KOPT-K1 (cell line): ENCODE data around the gene SRCAP.

Experiments used
- H3K27ac ChIP-seq: fragments of 200-600 bp; sonication (generic); 2 replicates; pipeline ENCODE4 v1.5.1; 2016; ENCODE audit warnings: antibody characterized with exemption, mild to moderate bottlenecking, low read depth, low read length; ENCODE audit not compliant: poor library complexity, severe bottlenecking
- H3K36me3 ChIP-seq: fragments of 200-600 bp; sonication (generic); 2 replicates; pipeline ENCODE4 v1.5.1; 2017; ENCODE audit warnings: antibody characterized with exemption, mild to moderate bottlenecking, low read length, moderate library complexity; ENCODE audit not compliant: insufficient read depth
- H3K9me3 ChIP-seq: fragments of 200-600 bp; sonication (generic); 2 replicates; pipeline ENCODE4 v1.5.1; 2017; ENCODE audit warnings: antibody characterized with exemption, low read length, mild to moderate bottlenecking; ENCODE audit not compliant: insufficient read depth, poor library complexity, severe bottlenecking

The SRCAP gene

DNA sequence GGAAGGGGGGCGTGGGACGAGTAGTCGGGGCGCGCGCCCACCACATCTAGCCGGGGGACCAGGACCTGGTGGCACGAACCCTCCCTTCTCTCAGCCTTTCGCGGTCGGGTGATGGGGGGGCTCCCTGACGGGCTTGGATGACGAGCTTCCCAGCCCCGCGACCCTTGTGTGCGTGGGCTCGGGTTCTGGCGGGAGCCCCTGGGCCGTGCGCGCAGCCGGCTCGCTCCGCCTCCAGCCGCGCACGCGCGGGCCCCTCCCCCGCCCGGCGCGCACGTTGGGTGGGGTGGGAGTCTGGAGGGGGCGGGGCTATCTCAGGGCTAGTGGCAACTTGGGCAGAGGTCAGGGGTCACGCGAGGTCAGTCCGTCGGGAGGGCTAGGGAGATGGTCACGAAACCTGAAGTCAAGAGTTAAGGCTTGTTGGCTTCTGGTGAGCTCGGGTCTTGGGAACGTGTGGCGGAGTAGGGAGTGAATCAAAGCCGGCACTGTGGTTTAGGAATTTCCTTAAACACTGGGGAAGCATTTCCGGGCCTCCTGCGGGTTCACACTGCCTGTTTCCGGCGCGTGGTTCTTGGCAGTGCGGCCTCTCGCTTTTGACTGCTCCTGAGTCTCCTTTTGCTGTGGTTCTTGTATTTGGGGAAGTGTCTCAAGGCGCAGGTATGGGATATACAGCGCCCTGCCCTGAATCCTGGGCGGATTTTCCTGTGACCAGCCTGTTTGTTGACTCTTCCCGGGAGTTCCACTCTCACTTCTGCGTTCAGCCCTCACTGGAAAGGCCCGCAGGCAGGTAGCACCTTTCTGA is at the start of gene SRCAP:
Gene SRCAP (plus strand): TSS at position 356 of the 799 bp plus-strand sequence. CDS start 1,654 bp downstream, outside the sequence.
- Histone ChIP-seq H3K27ac (peak within 1 kb of the TSS; percentile 98), H3K36me3 (peaks cover 43% of the 10 kb centered on the region), H3K9me3 (no peaks in the 10 kb centered on the region)

DNA sequence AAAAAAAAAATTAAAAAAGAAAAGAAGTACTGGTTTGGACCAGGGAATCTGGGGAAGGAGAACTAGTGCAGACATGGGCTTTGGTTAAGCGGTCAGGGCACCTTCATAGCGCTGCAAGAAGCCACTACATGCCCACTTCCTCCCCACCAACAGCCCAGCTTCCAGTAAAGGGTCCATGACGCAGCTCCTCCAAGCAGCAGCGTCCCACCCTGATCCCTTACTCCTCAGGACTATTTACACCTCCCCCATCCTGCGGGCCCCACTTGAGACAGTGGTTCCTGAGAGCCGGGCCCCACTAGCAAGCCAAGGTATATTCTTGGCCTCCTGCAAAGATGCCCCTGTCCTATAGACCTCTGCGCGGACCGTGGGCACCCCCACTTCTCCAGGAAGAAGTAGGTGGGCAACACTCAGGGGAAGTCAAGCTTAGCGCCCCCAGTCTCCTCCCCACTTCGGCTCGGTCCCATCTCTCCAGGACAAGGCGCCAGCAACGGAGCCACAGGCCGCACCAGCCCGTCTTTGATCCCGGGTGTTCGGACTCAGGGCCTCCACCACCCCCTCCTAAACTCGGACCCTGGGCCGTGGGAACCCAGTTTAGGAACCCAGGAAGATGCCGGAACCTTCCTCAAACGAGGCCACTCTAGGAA is 49.1 kb upstream of the SRCAP start:
- Histone ChIP-seq H3K36me3 (peaks cover 29% of the 10 kb centered on the region), H3K27ac (peak overlapping the region; percentile 88), H3K9me3 (no peaks in the 10 kb centered on the region)

- Histone ChIP-seq H3K36me3 (peaks cover 36% of the 10 kb centered on the region), H3K27ac (peak within 1 kb of the TSS; percentile 88)
These were observed 48.4 kb upstream of the SRCAP start, which contains the start of gene PRR14 for GRCh38 chr16:30650369-30651123. Gene PRR14, plus strand, starts transcription at chr16:30650960. Its CDS starts 686 bp downstream, at chr16:30651646.

DNA sequence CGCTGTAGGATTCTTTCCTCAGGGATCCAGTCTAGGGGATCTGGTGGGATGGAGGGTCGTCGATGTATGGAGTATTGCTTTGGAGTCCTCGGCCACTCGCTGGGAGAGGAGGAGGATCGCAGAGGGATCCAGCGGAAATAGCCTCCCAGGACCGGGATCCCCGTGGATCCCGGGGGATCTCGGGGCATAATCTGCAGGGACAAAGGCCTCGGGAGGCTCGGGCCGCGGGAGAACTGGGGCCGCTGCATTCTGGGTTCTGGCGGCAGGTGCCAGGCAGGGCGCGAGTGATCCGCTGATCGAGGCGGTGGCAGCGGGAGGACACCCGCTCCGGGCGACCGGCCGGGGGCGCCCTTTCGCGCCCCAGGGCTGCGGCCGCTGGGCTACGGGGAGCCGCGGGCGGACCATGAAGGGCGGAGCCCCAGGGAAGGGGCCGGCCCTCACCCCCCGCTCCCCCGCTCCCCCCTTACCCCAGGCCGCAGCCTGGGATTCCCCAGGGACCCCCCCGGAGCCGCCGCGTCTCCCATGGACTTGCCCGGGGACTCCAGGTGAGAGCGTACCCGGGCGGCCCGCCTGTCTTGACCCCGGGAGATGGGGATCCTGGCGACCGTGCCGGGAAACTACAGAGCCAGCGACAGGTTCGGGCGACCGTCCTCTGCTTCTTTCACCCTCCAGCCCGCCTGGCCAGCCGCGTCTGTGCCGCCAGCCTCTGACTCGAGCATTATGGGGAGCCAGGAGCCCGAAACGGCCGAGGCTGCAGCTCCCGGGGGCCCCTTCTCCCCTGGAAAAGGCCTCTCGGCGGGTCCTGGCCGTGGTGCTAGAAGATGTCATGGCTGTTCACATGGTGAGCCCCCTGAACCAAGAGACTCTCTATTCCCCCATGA is 47.6 kb upstream of the SRCAP start:
- H3K36me3 ChIP-seq, result peaks cover 44% of the 10 kb centered on the region
- no peaks in the 10 kb centered on the region for H3K9me3 ChIP-seq
- H3K27ac ChIP-seq, result peak overlapping the region; percentile 88

More at GRCh38 chr16:30650369-30651123, 48.4 kb upstream of the SRCAP start, which contains the start of gene PRR14:
- H3K9me3 ChIP-seq, result no peaks in the 10 kb centered on the region

DNA sequence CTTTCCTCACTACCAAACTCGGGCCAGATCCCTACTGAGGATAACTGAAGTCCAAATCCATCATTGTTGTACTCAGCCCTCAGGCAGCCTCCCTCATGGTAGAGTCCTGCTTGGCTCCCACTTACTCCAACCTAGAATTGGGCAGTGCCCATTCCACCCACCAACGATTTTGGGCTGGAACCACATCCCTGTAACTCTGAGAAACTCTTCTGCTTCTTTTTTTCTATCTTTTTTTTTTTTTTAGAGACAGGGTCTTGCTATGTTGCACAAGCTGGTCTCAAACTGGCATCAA is 47.0 kb upstream of the SRCAP start:
- Histone ChIP-seq H3K27ac (peak overlapping the region; percentile 88), H3K9me3 (no peaks in the 10 kb centered on the region), H3K36me3 (peaks cover 50% of the 10 kb centered on the region)

GRCh38 chr16:30652718-30653117 is 46.3 kb upstream of the SRCAP start:
- Histone ChIP-seq H3K27ac (peak overlapping the region; percentile 88), H3K36me3 (peaks cover 52% of the 10 kb centered on the region), H3K9me3 (no peaks in the 10 kb centered on the region)

DNA sequence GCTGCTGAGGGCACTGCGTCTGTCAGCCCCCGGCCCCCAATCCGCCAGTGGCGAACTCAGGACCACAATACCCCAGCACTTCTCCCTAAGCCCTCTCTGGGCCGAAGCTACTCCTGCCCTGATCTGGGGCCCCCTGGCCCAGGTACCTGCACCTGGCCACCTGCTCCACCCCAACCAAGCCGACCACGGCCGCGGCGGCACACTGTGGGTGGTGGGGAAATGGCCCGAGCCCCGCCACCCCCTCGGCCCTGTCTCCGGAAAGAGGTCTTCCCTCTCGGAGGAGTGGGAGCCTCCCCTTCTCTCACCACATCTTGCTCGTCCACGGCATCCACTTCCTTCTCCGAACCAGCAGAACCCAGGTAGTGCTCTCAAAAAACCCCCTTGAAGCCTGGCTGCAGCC is 44.1 kb upstream of the SRCAP start:
- Histone ChIP-seq H3K36me3 (peaks cover 52% of the 10 kb centered on the region), H3K27ac (no peak overlapping the region), H3K9me3 (no peaks in the 10 kb centered on the region)

- no peaks in the 10 kb centered on the region for H3K9me3 ChIP-seq
- no peak overlapping the region for H3K27ac ChIP-seq
- peaks cover 52% of the 10 kb centered on the region for H3K36me3 ChIP-seq
These were observed 43.1 kb upstream of the SRCAP start for GRCh38 chr16:30655815-30656347.

- Histone ChIP-seq H3K9me3 (no peaks in the 10 kb centered on the region), H3K27ac (no peak overlapping the region), H3K36me3 (peaks cover 57% of the 10 kb centered on the region)
These were observed 42.6 kb upstream of the SRCAP start for GRCh38 chr16:30656388-30656787.

GRCh38 chr16:30656974-30657865 is 41.8 kb upstream of the SRCAP start:
- peak overlapping the region; percentile 95 for H3K27ac ChIP-seq
- H3K36me3 ChIP-seq, result peaks cover 62% of the 10 kb centered on the region
- H3K9me3 ChIP-seq, result no peaks in the 10 kb centered on the region

DNA sequence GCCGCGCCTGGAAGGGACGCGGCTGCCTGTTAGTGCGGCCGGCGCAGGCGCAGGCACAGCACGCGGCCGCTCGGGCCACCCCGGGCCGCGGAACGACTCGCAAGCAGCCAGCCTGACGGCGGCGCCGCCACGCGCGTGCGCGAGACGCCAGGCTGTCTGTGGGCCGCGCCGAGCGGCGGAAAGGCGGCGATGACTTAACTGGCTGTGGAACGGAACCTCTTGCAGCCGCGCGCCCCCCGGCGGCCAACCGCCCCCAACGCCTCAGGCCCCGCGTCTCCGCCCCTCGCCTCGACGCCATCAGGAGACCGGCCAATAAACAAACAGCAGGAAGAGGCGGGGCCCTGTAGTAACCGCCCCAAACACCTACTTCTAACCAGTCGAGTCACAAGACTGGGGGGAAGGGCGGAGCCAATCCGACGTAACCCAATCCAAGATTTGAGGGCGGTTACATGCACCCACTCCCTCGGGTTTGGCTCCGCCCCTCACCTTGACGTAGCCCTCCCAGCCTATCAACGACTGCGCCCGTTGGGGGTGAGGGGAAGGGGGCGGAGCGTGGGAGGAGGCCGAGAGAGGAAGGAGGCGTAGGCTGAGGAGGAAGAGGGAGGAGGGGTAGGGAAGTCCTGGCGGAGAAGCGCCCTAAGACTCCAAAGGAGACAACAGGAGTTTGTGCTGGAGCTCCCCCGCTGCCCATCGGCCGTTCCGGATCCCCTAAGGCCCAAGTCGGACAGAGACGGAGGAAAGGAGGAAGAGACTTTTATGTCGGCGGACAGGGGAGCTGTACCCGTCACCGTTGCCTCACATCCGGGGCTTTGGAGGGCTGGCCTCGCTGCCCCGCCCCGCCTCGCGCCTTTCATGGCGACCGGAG is 40.9 kb upstream of the SRCAP start, which contains the start of gene FBRS:
Gene FBRS (plus strand): TSS at position 566 of the 865 bp plus-strand sequence. CDS start 1,088 bp downstream, outside the sequence.
- Histone ChIP-seq H3K9me3 (no peaks in the 10 kb centered on the region), H3K27ac (peak within 1 kb of the TSS; percentile 95), H3K36me3 (peaks cover 62% of the 10 kb centered on the region)

- Histone ChIP-seq H3K36me3 (peaks cover 62% of the 10 kb centered on the region), H3K27ac (peak overlapping the region; percentile 95), H3K9me3 (no peaks in the 10 kb centered on the region)
These were observed 40.1 kb upstream of the SRCAP start for GRCh38 chr16:30658731-30659506.
